ENCODE measurements around the gene NFIA. TPM values are rescaled to one million over a fixed set of nuclear protein-coding genes. Genes with fewer than 3 reads are reported as not detected.

Gene NFIA
- total RNA-seq, 2 donors from 2014 or later, result 75.3 to 81.3 TPM

DNA sequence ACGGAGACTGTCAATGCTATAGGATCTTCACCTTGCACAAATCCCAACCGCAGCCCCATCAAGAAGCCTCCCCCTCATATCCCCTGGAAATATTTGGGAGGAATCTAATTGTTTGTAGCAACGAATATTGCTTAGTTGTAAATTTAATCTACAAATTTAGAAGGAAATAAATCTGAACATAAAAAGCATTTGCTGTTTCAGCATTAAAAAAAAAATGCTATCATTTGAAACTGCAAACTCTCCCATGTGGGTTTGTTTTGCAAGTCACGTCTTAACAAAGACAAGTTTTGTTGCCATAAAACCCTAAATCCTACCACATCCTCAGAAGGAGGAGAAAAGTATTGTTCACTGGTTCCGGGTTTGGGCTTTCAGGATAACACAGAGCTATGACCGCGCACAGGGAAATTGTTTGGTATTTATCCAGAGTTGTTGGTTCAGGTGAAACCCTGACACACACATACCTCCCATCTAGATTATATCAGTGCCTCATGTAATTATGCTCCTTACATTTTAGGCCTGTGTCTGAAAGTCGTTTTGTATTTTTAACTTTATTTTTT lies 363.0 kb downstream of the NFIA start:
- H3K4me1 ChIP-seq, result peaks cover 0 to 92% of the 10 kb centered on the region in 2 donors
- peak overlapping the region; percentile 75 to 84 for H3K27ac ChIP-seq
- H3K4me3 ChIP-seq, result no peak overlapping the region
- no peaks in the 10 kb centered on the region for H3K9me3 ChIP-seq
- H3K27me3 ChIP-seq, result no peaks in the 10 kb centered on the region
- no peak for DNase-seq (ENCODE audit: low spot score)
- no peaks in the 10 kb centered on the region for H3K36me3 ChIP-seq
- TF ChIP-seq CTCF (IDR thresholded peaks at IDR 0.05), result no peak

DNA sequence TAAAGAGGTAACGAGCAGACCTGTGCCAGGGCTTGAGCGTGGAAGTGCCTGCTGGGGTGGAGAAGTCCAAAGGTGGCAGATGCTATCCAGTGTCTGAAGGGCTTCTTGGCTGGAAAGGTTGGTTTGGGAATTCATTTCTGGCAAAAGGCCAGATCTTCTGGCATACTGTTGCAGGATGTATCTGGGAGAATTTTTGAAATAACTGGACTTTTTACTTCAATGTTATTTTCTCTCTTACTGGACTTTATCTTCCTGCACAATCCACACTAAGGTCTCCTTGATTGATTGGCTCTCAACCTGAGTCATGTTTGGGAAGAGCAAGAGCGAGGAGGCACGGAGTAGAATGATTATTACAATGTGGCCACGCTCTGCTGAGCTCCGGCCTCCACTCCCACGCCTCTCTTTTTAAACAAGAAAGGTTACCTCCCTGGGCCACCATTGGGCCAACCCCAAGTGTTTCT lies 364.2 kb downstream of the NFIA start:
- no peaks in the 10 kb centered on the region for H3K9me3 ChIP-seq
- H3K36me3 ChIP-seq, result no peaks in the 10 kb centered on the region
- DNase-seq (ENCODE audit: low spot score), result no peak
- TF ChIP-seq CTCF (IDR thresholded peaks at IDR 0.05), result no peak
- no peaks in the 10 kb centered on the region for H3K27me3 ChIP-seq
- H3K4me3 ChIP-seq, result no peak overlapping the region
- H3K4me1 ChIP-seq, result peaks cover 0 to 95% of the 10 kb centered on the region in 2 donors
- peak overlapping the region; percentile 75 to 84 for H3K27ac ChIP-seq

DNA sequence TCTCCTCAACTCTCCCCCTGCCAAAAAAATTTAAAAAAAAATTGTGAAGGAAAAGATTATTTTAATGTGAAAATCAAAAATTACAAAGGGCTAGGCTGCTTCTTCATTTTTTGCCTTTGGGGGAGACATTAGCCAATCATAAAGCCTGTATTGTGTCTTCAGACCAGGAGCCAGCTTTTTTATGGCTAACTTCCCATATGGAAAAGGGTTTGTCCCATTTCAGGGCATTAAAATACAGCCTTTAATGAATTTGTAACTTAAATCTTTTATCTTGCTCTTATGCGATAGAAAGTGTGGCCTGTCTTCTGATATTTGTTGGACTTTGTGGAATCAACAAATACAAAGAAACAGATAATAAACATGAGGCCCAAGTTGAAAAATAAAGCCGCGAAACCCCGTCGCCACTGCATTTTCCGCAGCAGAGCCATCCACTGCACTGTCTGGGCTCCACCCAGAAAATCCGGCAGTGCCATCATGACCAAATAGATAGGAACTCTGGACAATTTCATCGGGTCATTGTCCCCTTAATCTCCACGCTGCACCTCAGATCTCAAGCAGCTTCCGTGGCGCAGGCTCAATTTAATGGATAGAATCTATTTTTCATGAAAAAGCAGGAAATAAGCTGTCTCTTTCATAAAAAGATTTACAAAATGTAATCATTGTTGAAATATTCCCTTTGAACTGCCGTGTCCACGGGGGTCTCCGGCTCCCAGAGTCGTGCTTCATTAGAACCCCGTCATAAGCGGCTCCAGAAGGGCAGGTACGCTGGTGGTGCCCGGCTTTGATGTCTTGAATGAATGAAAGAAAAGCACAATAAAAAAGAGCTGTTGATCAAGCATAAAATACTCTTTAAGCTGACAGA lies 365.0 kb downstream of the NFIA start:
- DNase-seq (ENCODE audit: low spot score), result no peak
- Histone ChIP-seq H3K4me3 (no peak overlapping the region), H3K4me1 (peaks cover 0 to 95% of the 10 kb centered on the region in 2 donors), H3K9me3 (no peaks in the 10 kb centered on the region), H3K36me3 (no peaks in the 10 kb centered on the region), H3K27ac (peak overlapping the region; percentile 75 to 84), H3K27me3 (no peaks in the 10 kb centered on the region)
- TF ChIP-seq CTCF (IDR thresholded peaks at IDR 0.05), result no peak

- Histone ChIP-seq H3K4me1 (peaks cover 0 to 95% of the 10 kb centered on the region in 2 donors), H3K4me3 (no peak overlapping the region), H3K36me3 (no peaks in the 10 kb centered on the region), H3K27ac (peak overlapping the region; percentile 75 to 84), H3K9me3 (no peaks in the 10 kb centered on the region), H3K27me3 (no peaks in the 10 kb centered on the region)
- TF ChIP-seq CTCF (IDR thresholded peaks at IDR 0.05), result no peak
- no peak for DNase-seq (ENCODE audit: low spot score)
Measured at GRCh38 chr1:61447968-61448430, 365.6 kb downstream of the NFIA start.

DNA sequence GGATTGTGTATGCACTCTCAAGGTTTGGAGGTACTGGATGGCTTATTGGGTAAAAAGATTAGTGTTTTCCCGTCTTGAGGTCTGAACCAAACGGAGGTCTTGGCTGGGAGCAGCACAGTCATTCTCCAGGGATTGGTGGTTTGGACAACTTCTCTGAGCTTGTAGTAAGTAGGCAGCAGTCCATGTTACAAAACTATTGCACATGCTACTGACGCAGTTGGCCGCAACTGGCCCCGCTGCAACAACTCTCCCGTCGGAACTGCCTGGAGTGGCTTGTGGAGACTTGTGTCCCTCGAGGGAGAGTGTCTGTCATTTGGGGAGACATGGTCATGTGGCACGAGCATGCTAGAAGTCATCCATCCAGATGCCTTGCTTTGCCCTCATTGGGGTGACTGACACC lies 366.6 kb downstream of the NFIA start:
- Histone ChIP-seq H3K27me3 (no peaks in the 10 kb centered on the region), H3K36me3 (no peaks in the 10 kb centered on the region), H3K27ac (peak overlapping the region; percentile 75 to 84), H3K4me3 (no peak overlapping the region), H3K9me3 (no peaks in the 10 kb centered on the region), H3K4me1 (peaks cover 0 to 93% of the 10 kb centered on the region in 2 donors)
- peak; percentile 97 for DNase-seq (ENCODE audit: low spot score)
- no peak for TF ChIP-seq CTCF (IDR thresholded peaks at IDR 0.05)
